Loucy (cell line): Measurements from ENCODE around the gene WNT2B.

Experiments used
- H2AFZ ChIP-seq: fragments of 200-600 bp; sonication (generic); 2 replicates; pipeline ENCODE4 v1.6.0; 2016; ENCODE audit warnings: antibody characterized with exemption, mild to moderate bottlenecking, low read length, moderate library complexity
- H3F3A ChIP-seq: fragments of 200-600 bp; 2 replicates; pipeline ENCODE4 v1.6.0; 2016; ENCODE audit warnings: antibody characterized with exemption, low read depth, mild to moderate bottlenecking
- H3K27me3 ChIP-seq: fragments of 200-600 bp; sonication (generic); 2 replicates; pipeline ENCODE4 v1.6.1; 2014; ENCODE audit warnings: low read length, mild to moderate bottlenecking; ENCODE audit not compliant: insufficient read depth, poor library complexity, severe bottlenecking
- H3K36me3 ChIP-seq: fragments of 200-600 bp; sonication (generic); 2 replicates; pipeline ENCODE4 v1.6.1; 2016; ENCODE audit warnings: low read length; ENCODE audit not compliant: insufficient read depth
- H3K4me1 ChIP-seq: fragments of 200-600 bp; sonication (generic); 2 replicates; pipeline ENCODE4 v1.5.1; 2014; ENCODE audit warnings: low read length, mild to moderate bottlenecking; ENCODE audit not compliant: insufficient read depth, poor library complexity, severe bottlenecking
- H3K4me2 ChIP-seq: fragments of 200-600 bp; sonication (generic); 2 replicates; pipeline ENCODE4 v1.6.0; 2014; ENCODE audit warnings: antibody characterized with exemption, low read length, low read depth, mild to moderate bottlenecking; ENCODE audit not compliant: poor library complexity, severe bottlenecking
- H3K4me3 ChIP-seq: fragments of 200-600 bp; sonication (generic); 2 replicates; pipeline ENCODE4 v1.5.1; 2014; ENCODE audit warnings: low read length, mild to moderate bottlenecking, mixed read lengths; ENCODE audit not compliant: poor library complexity, severe bottlenecking
- H3K79me2 ChIP-seq: fragments of 200-600 bp; sonication (generic); 2 replicates; pipeline ENCODE4 v1.6.1; 2014; ENCODE audit warnings: low read length; ENCODE audit not compliant: insufficient read depth
- H3K9ac ChIP-seq: fragments of 200-600 bp; sonication (generic); 2 replicates; pipeline ENCODE4 v1.6.0; 2014; ENCODE audit warnings: mild to moderate bottlenecking, low read depth, low read length, moderate library complexity; ENCODE audit not compliant: poor library complexity, severe bottlenecking
- H3K9me2 ChIP-seq: fragments of 200-600 bp; sonication (generic); replicated peaks from 2 replicates; pipeline ENCODE4 v1.6.1; 2016; ENCODE audit warnings: low read depth, low read length, mixed read lengths
- H3K9me3 ChIP-seq: fragments of 200-600 bp; sonication (generic); 2 replicates; pipeline ENCODE4 v1.6.1; 2014; ENCODE audit warnings: mild to moderate bottlenecking, antibody characterized with exemption, low read length, low read depth; ENCODE audit not compliant: insufficient read depth
- H4K20me1 ChIP-seq: fragments of 200-600 bp; sonication (generic); 2 replicates; pipeline ENCODE4 v1.6.0; 2014; ENCODE audit warnings: antibody characterized with exemption, low read length, mild to moderate bottlenecking; ENCODE audit not compliant: insufficient read depth, poor library complexity, severe bottlenecking
- CTCF ChIP-seq: fragments of 200-600 bp; sonication (generic); conservative IDR thresholded peaks from 2 replicates; pipeline ENCODE4 v1.5.1; 2014; ENCODE audit warnings: mild to moderate bottlenecking, antibody characterized with exemption, low read length
- EZH2phosphoT487 ChIP-seq: fragments of 200-600 bp; IDR thresholded peaks from 2 replicates; pipeline ENCODE4 v1.6.1; 2018; ENCODE audit warnings: antibody characterized with exemption, mild to moderate bottlenecking, moderate library complexity, borderline replicate concordance

Gene WNT2B

DNA sequence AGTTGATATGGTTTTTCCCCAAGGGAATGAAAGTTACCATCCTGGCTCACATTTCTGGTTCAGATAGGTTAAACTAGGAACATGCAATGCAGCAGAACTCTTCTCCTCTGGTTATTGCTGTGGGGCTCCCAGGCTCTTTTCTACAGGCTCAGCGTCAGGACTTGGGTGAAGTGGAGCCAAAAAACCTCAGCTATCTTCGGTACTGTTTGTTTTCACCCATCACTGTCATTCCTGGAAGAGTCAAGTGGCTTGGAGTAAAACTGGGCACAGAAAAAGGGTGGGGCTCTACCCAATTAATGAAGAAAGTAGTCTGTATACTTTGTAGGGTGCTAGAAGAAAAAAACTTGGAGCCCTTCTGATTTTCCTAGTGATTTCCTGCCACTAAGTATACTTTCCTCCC, 9.4 kb downstream of the WNT2B start:
- H3K4me3 ChIP-seq = no peak overlapping the region
- TF ChIP-seq EZH2phosphoT487 (no peak), CTCF (no peak)
- H2AFZ ChIP-seq = no peak overlapping the region
- H3K4me2 ChIP-seq = no peak overlapping the region
- H3K9ac ChIP-seq = no peak overlapping the region
- H3K9me3 ChIP-seq = no peaks in the 10 kb centered on the region
- H3K27me3 ChIP-seq = no peaks in the 10 kb centered on the region
- H3K79me2 ChIP-seq = no peaks in the 10 kb centered on the region
- H3F3A ChIP-seq = no peaks in the 10 kb centered on the region
- no peaks in the 10 kb centered on the region for H3K36me3 ChIP-seq
- peaks cover 8% of the 10 kb centered on the region for H3K4me1 ChIP-seq
- H4K20me1 ChIP-seq = no peaks in the 10 kb centered on the region
- no peaks in the 10 kb centered on the region for H3K9me2 ChIP-seq

GRCh38 chr1:112520166-112520565, 11.4 kb downstream of the WNT2B start:
- no peak for TF ChIP-seq CTCF
- no peak for TF ChIP-seq EZH2phosphoT487
- H3K4me2 ChIP-seq = no peak overlapping the region
- no peaks in the 10 kb centered on the region for H3K36me3 ChIP-seq
- H3K4me1 ChIP-seq = no peaks in the 10 kb centered on the region
- H4K20me1 ChIP-seq = no peaks in the 10 kb centered on the region
- no peaks in the 10 kb centered on the region for H3K27me3 ChIP-seq
- H3K4me3 ChIP-seq = no peak overlapping the region
- no peak overlapping the region for H2AFZ ChIP-seq
- H3F3A ChIP-seq = no peaks in the 10 kb centered on the region
- H3K9ac ChIP-seq = no peak overlapping the region
- no peaks in the 10 kb centered on the region for H3K79me2 ChIP-seq
- no peaks in the 10 kb centered on the region for H3K9me3 ChIP-seq
- no peaks in the 10 kb centered on the region for H3K9me2 ChIP-seq

DNA sequence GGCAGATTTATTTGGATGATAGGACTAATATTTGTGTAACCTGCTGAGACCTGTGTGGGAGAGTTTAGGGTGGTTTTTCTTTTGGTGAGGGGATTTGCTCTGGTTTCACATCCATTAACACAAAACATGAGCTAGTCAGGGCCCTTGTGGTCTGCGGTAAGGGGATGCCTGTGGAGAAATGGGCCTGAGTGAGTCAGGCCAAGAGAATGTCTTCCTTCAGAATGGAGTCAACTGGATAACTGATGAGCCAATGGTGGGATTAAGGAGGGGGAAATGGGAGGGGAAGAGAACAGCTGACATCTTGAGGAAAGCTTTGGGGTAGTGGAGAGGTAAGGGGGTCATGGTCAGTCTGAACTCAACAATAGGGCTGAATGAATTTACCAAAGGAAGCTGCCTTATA, 13.9 kb downstream of the WNT2B start:
- Histone ChIP-seq H3K4me1 (no peaks in the 10 kb centered on the region), H3F3A (no peaks in the 10 kb centered on the region), H3K27me3 (no peaks in the 10 kb centered on the region), H3K9me2 (no peaks in the 10 kb centered on the region), H3K9me3 (no peaks in the 10 kb centered on the region), H4K20me1 (no peaks in the 10 kb centered on the region), H3K9ac (no peak overlapping the region), H3K4me3 (no peak overlapping the region), H3K79me2 (no peaks in the 10 kb centered on the region), H2AFZ (no peak overlapping the region), H3K4me2 (no peak overlapping the region), H3K36me3 (no peaks in the 10 kb centered on the region)
- TF ChIP-seq EZH2phosphoT487 (no peak), CTCF (no peak)
